Colonic mucosa (tissue), 4 donors: Measurements from ENCODE around the gene GLYATL1. TPM values are rescaled to one million over a fixed set of nuclear protein-coding genes. Genes with fewer than 3 reads are reported as not detected.

Source experiments
- DNase-seq: peaks from one replicate; pipeline ENCODE4 v3.0.0-alpha.2; 2020
- H3K27ac ChIP-seq: fragments of 200-600 bp; one replicate; pipeline ENCODE4 v1.8.0; 2021
- H3K27me3 ChIP-seq: fragments of 200-600 bp; one replicate; pipeline ENCODE4 v1.8.0; 2021
- H3K36me3 ChIP-seq: fragments of 200-600 bp; one replicate; pipeline ENCODE4 v1.8.0; 2021
- H3K4me1 ChIP-seq: fragments of 200-600 bp; one replicate; pipeline ENCODE4 v1.8.0; 2021; ENCODE audit warnings: mild to moderate bottlenecking
- H3K4me3 ChIP-seq: fragments of 200-600 bp; one replicate; pipeline ENCODE4 v1.8.0; 2021
- H3K9ac ChIP-seq, 2 donors: one replicate each; pipeline ENCODE4 v1.7.0; 2013; ENCODE audit warnings: control low read depth in 2 of 2, low read depth in 2 of 2, low read length in 2 of 2
- H3K9me3 ChIP-seq: fragments of 200-600 bp; one replicate; pipeline ENCODE4 v1.8.0; 2021
- CTCF ChIP-seq: fragments of 200-600 bp; IDR thresholded peaks from one replicate; pipeline ENCODE4 v1.8.0; 2022; ENCODE audit warnings: antibody characterized with exemption, mild to moderate bottlenecking
- intact Hi-C: fragments of 100-400 bp; cut with DNase I; formaldehyde crosslinking; loops from one replicate; pipeline ENCODE4 v1.14.1; 2022
- total RNA-seq, 2 donors: library from RNA; stranded (reverse); fragmentation: NEBNext Ultra II Directional in 1 of 2; extraction: Animal tissue kit (Norgen Biotek cat#: 25700) in 1 of 2; gene quantifications; one replicate each; pipeline ENCODE4 v1.2.1, GENCODE V29; 2021
- donor health status: healthy.
- donor health status: DM: no; HTN: no; CAD: no.
- donor health status: DM: no; HTN: no; CAD: no.

GLYATL1 gene
- total RNA-seq, 2 donors from 2014 or later, result 0.72 to 1.6 TPM

DNA sequence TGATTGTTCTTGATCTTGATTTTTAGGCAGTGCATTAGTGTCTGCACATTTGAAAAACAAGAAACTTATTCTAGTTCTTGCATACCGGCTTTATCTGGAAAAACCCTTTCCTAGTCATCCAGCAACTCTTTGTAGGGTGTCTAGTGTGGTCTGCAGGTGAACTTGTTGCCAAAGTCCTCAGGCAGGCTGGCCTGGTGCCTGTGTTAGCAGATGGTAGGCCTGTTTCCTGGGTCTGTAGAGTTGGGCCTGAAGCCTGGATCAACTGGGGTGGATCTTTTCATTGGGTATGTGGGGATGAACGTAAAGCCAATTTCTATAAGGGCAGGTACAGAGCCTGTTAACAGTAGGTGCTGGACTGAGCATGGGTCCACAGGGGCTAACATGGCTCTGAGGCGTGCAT, 5.6 kb upstream of the GLYATL1 start:
- intact Hi-C loops, result no loop called here
- H3K4me1 ChIP-seq, result no peaks in the 10 kb centered on the region
- no peaks in the 10 kb centered on the region for H3K9me3 ChIP-seq
- DNase-seq, result no peak
- H3K27me3 ChIP-seq, result no peaks in the 10 kb centered on the region
- H3K4me3 ChIP-seq, result no peak overlapping the region
- H3K27ac ChIP-seq, result no peak overlapping the region
- TF ChIP-seq CTCF, result no peak
- H3K36me3 ChIP-seq, result no peaks in the 10 kb centered on the region
- no peak overlapping the region for H3K9ac ChIP-seq

- DNase-seq, result no peak
- H3K27me3 ChIP-seq, result no peaks in the 10 kb centered on the region
- H3K36me3 ChIP-seq, result no peaks in the 10 kb centered on the region
- H3K4me3 ChIP-seq, result no peak overlapping the region
- no peak for TF ChIP-seq CTCF
- H3K9me3 ChIP-seq, result no peaks in the 10 kb centered on the region
- no peak overlapping the region for H3K9ac ChIP-seq
- no peak overlapping the region for H3K27ac ChIP-seq
- intact Hi-C loops, result no loop called here
- H3K4me1 ChIP-seq, result no peaks in the 10 kb centered on the region
These were observed 4.3 kb upstream of the GLYATL1 start for GRCh38 chr11:58934945-58935513.

GRCh38 chr11:58938398-58938797, 890 bp upstream of the GLYATL1 start:
- no peak for DNase-seq
- Histone ChIP-seq H3K9ac (no peak overlapping the region), H3K27ac (no peak overlapping the region), H3K36me3 (no peaks in the 10 kb centered on the region), H3K27me3 (no peaks in the 10 kb centered on the region), H3K4me3 (no peak overlapping the region), H3K4me1 (no peaks in the 10 kb centered on the region), H3K9me3 (no peaks in the 10 kb centered on the region)
- no peak for TF ChIP-seq CTCF
- intact Hi-C loops, result no loop called here

- no peak for TF ChIP-seq CTCF
- Histone ChIP-seq H3K27ac (no peak overlapping the region), H3K4me3 (no peak overlapping the region), H3K27me3 (no peaks in the 10 kb centered on the region), H3K9ac (no peak overlapping the region), H3K4me1 (no peaks in the 10 kb centered on the region), H3K9me3 (no peaks in the 10 kb centered on the region), H3K36me3 (no peaks in the 10 kb centered on the region)
- no peak for DNase-seq
- intact Hi-C loops, result no loop called here
These were observed 740 bp downstream of the GLYATL1 start for GRCh38 chr11:58940028-58940427.

- H3K4me3 ChIP-seq, result no peak overlapping the region
- H3K27me3 ChIP-seq, result no peaks in the 10 kb centered on the region
- no peak overlapping the region for H3K9ac ChIP-seq
- no peak for DNase-seq
- TF ChIP-seq CTCF, result no peak
- H3K9me3 ChIP-seq, result no peaks in the 10 kb centered on the region
- H3K36me3 ChIP-seq, result no peaks in the 10 kb centered on the region
- intact Hi-C loops, result no loop called here
- H3K4me1 ChIP-seq, result no peaks in the 10 kb centered on the region
- H3K27ac ChIP-seq, result no peak overlapping the region
These were observed 2.5 kb downstream of the GLYATL1 start for GRCh38 chr11:58941838-58942237.
